Vagina (tissue), 2 donors: ENCODE results near the gene TREML1.

ENCODE experiments used
- POLR2AphosphoS5 ChIP-seq, 2 donors: sonication (generic); formaldehyde crosslinking; IDR thresholded peaks; one replicate each; pipeline ENCODE4 v1.9.0; 2017; ENCODE audit warnings: antibody characterized with exemption in 2 of 2, mild to moderate bottlenecking in 2 of 2, low read depth in 1 of 2; ENCODE audit not compliant: insufficient read depth in 1 of 2
- TF ChIP-seq, protein P1 (sequence below), 3 experiments: fragments of 450-650 bp in 2 of 3; fragments of 200-600 bp in 1 of 3; sonication (generic) in 1 of 3; IDR thresholded peaks; one replicate each; pipeline ENCODE4 v1.5.1; 2017 to 2019; ENCODE audit warnings: antibody characterized with exemption in 3 of 3, mild to moderate bottlenecking in 2 of 3, moderate library complexity in 2 of 3

DNA sequence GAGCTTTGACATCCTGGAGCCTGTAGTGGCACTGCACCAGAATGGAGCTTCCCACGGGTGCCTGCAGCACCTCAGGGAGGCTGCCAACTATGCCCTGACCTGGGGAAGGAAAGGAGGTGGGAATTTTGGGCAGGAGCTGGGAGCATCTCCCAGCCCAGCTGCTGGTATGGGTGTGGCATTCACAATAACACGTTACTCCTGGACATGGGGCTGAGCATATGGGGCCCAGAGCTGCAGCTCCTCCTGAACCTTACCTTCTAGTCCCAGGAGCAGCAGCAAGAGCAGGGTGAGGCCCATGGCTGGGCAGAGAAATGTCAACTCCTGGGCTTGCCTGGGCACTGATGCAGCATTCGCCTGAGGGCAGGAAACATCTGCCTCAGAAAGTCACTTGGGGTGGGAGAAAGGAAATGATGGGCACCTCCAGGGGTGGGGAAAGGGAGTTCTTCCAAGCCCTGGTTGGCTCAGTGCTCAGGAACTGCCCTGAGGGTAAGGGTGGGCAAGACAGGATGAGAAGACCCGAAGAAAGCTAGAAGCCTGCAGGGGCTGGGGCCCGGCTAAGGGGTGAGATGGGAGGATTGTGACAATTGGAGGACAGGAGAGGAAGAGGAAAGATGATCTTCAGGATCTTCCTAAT is at the start of gene TREML1:
- TF ChIP-seq, protein P1, sequence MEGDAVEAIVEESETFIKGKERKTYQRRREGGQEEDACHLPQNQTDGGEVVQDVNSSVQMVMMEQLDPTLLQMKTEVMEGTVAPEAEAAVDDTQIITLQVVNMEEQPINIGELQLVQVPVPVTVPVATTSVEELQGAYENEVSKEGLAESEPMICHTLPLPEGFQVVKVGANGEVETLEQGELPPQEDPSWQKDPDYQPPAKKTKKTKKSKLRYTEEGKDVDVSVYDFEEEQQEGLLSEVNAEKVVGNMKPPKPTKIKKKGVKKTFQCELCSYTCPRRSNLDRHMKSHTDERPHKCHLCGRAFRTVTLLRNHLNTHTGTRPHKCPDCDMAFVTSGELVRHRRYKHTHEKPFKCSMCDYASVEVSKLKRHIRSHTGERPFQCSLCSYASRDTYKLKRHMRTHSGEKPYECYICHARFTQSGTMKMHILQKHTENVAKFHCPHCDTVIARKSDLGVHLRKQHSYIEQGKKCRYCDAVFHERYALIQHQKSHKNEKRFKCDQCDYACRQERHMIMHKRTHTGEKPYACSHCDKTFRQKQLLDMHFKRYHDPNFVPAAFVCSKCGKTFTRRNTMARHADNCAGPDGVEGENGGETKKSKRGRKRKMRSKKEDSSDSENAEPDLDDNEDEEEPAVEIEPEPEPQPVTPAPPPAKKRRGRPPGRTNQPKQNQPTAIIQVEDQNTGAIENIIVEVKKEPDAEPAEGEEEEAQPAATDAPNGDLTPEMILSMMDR (IDR thresholded peaks at IDR 0.05) = no peak
- TF ChIP-seq POLR2AphosphoS5 (IDR thresholded peaks at IDR 0.05; ENCODE audit: insufficient read depth in 1 of 2, low read depth in 1 of 2) = no peak
